Fibroblast of mammary gland (primary cell): ENCODE data around the gene KLK4.

Experiments used
- DNase-seq: peaks from one replicate; pipeline ENCODE4 v3.0.0-alpha.2; 2010; ENCODE audit warnings: low read depth
- H3K4me3 ChIP-seq: 2 replicates; pipeline ENCODE4 v1.5.1; 2011; ENCODE audit warnings: low read depth, mild to moderate bottlenecking, low read length, moderate library complexity; ENCODE audit not compliant: control insufficient read depth
- TF ChIP-seq, protein P1 (sequence below): conservative IDR thresholded peaks from 2 replicates; pipeline ENCODE4 v1.5.1; 2011; ENCODE audit warnings: low read depth, low read length, inconsistent platforms; ENCODE audit not compliant: control insufficient read depth, insufficient read depth

The KLK4 gene

DNA sequence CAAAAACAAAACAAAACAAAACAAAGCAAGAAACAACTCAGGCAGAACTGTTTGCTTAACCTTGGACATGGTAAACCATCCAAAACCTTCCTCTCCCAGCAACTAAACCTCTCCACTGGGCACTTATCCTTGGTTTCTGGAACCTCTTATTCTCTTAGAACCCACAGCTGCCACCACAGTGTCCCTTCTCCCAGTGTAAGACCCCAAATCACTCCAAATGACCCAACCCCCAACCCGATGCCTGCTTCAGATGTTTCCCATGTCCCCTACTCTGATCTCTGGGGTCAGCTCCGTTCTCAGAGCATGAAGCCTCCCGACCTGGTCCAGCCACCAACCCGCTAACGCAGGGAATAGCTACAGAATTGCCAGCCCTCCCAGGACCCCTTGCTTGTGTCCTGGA is 37.0 kb downstream of the KLK4 start:
- no peak overlapping the region for H3K4me3 ChIP-seq
- no peak for DNase-seq
- TF ChIP-seq, protein P1, sequence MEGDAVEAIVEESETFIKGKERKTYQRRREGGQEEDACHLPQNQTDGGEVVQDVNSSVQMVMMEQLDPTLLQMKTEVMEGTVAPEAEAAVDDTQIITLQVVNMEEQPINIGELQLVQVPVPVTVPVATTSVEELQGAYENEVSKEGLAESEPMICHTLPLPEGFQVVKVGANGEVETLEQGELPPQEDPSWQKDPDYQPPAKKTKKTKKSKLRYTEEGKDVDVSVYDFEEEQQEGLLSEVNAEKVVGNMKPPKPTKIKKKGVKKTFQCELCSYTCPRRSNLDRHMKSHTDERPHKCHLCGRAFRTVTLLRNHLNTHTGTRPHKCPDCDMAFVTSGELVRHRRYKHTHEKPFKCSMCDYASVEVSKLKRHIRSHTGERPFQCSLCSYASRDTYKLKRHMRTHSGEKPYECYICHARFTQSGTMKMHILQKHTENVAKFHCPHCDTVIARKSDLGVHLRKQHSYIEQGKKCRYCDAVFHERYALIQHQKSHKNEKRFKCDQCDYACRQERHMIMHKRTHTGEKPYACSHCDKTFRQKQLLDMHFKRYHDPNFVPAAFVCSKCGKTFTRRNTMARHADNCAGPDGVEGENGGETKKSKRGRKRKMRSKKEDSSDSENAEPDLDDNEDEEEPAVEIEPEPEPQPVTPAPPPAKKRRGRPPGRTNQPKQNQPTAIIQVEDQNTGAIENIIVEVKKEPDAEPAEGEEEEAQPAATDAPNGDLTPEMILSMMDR, result no peak

DNA sequence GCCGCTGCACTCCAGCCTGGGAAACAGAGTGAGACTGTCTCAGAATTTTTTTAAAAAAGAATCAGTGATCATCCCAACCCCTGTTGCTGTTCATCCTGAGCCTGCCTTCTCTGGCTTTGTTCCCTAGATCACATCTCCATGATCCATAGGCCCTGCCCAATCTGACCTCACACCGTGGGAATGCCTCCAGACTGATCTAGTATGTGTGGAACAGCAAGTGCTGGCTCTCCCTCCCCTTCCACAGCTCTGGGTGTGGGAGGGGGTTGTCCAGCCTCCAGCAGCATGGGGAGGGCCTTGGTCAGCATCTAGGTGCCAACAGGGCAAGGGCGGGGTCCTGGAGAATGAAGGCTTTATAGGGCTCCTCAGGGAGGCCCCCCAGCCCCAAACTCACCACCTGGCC is 38.1 kb downstream of the KLK4 start, which contains the start of gene KLK2:
Gene KLK2, plus strand, starts transcription at position 384 of the 400 bp plus-strand sequence. CDS start 35 bp downstream, outside the sequence.
- no peak for DNase-seq
- no peak within 1 kb of the TSS for H3K4me3 ChIP-seq
- TF ChIP-seq, protein P1, result no peak

DNA sequence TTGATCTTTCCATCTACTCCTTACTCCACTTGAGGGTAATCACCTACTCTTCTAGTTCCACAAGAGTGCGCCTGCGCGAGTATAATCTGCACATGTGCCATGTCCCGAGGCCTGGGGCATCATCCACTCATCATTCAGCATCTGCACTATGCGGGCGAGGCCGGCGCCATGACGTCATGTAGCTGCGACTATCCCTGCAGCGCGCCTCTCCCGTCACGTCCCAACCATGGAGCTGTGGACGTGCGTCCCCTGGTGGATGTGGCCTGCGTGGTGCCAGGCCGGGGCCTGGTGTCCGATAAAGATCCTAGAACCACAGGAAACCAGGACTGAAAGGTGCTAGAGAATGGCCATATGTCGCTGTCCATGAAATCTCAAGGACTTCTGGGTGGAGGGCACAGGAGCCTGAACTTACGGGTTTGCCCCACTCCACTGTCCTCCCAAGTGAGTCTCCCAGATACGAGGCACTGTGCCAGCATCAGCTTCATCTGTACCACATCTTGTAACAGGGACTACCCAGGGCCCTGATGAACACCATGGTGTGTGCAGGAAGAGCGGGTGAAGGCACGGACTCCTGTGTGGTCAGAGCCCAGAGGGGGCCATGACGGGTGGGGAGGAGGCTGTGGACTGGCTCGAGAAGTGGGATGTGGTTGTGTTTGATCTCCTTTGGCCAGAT is 40.6 kb downstream of the KLK4 start:
- no peak overlapping the region for H3K4me3 ChIP-seq
- peak; percentile 4 for DNase-seq
- TF ChIP-seq, protein P1, result no peak

DNA sequence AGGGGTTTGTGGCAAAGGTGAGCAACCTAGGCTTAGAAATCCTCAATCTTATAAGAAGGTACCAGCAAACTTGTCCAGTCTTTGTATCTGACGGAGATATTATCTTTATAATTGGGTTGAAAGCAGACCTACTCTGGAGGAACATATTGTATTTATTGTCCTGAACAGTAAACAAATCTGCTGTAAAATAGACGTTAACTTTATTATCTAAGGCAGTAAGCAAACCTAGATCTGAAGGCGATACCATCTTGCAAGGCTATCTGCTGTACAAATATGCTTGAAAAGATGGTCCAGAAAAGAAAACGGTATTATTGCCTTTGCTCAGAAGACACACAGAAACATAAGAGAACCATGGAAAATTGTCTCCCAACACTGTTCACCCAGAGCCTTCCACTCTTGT is 41.7 kb downstream of the KLK4 start:
- no peak overlapping the region for H3K4me3 ChIP-seq
- DNase-seq, result no peak
- TF ChIP-seq, protein P1, result no peak

DNA sequence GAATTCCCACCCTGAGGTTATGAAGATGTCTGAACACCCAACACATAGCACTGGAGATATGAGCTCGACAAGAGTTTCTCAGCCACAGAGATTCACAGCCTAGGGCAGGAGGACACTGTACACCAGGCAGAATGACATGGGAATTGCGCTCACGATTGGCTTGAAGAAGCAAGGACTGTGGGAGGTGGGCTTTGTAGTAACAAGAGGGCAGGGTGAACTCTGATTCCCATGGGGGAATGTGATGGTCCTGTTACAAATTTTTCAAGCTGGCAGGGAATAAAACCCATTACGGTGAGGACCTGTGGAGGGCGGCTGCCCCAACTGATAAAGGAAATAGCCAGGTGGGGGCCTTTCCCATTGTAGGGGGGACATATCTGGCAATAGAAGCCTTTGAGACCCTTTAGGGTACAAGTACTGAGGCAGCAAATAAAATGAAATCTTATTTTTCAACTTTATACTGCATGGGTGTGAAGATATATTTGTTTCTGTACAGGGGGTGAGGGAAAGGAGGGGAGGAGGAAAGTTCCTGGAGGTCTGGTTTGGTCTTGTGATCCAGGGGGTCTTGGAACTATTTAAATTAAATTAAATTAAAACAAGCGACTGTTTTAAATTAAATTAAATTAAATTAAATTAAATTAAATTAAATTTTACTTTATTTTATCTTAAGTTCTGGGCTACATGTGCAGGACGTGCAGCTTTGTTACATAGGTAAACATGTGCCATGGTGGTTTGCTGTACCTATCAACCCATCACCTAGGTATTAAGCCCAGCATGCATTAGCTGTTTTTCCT is 49.5 kb downstream of the KLK4 start:
- TF ChIP-seq, protein P1, result no peak
- DNase-seq, result no peak
- H3K4me3 ChIP-seq, result no peak overlapping the region

DNA sequence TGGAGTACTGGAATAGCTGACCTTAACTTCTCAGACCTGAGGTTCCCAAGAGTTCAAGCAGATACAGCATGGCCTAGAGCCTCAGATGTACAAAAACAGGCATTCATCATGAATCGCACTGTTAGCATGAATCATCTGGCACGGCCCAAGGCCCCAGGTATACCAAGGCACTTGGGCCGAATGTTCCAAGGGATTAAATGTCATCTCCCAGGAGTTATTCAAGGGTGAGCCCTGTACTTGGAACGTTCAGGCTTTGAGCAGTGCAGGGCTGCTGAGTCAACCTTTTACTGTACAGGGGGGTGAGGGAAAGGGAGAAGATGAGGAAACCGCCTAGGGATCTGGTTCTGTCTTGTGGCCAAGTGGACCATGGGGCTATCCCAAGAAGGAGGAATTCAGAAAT is 50.2 kb downstream of the KLK4 start:
- peak; percentile 17 for DNase-seq
- TF ChIP-seq, protein P1, result no peak

DNA sequence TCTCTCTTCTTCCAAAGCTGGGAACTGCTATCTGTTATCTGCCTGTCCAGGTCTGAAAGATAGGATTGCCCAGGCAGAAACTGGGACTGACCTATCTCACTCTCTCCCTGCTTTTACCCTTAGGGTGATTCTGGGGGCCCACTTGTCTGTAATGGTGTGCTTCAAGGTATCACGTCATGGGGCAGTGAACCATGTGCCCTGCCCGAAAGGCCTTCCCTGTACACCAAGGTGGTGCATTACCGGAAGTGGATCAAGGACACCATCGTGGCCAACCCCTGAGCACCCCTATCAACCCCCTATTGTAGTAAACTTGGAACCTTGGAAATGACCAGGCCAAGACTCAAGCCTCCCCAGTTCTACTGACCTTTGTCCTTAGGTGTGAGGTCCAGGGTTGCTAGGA is 51.3 kb downstream of the KLK4 start:
- H3K4me3 ChIP-seq, result no peak overlapping the region
- TF ChIP-seq, protein P1, result no peak
- no peak for DNase-seq

More for the DNA sequence above, 50.2 kb downstream of the KLK4 start:
- H3K4me3 ChIP-seq, result no peak overlapping the region
